Myocyte (in vitro differentiated cells): ENCODE measurements around the gene OPCML. TPM values are rescaled to one million over a fixed set of nuclear protein-coding genes. Genes with fewer than 3 reads are reported as not detected.
A peak's percentile ranks its signal among the peaks of the same experiment; 100 is the strongest.

Experiments used
- DNase-seq: peaks from one replicate; pipeline ENCODE4 v3.0.0-alpha.2; 2012; ENCODE audit warnings: low read depth
- total RNA-seq: library from RNA; depleted of rRNA; stranded (reverse); fragments of >200 nt; gene quantifications from 2 replicates; pipeline ENCODE4 v1.2.3, GENCODE V29; 2014

OPCML gene
- total RNA-seq, 1 donor from 2014 or later: not detected

GRCh38 chr11:132704781-132705375, 827.4 kb downstream of the OPCML start:
- DNase-seq: no peak

GRCh38 chr11:132692891-132693290, 839.4 kb downstream of the OPCML start:
- no peak for DNase-seq

GRCh38 chr11:132691848-132692550, 840.3 kb downstream of the OPCML start:
- no peak for DNase-seq

- DNase-seq: peak; percentile 27
These were observed 845.4 kb downstream of the OPCML start for GRCh38 chr11:132686886-132687285.

- DNase-seq: peak; percentile 43
These were observed 847.1 kb downstream of the OPCML start for GRCh38 chr11:132685174-132685611.

GRCh38 chr11:132683602-132684001, 848.7 kb downstream of the OPCML start:
- peak; percentile 3 for DNase-seq

- DNase-seq: no peak
These were observed 850.3 kb downstream of the OPCML start for GRCh38 chr11:132681971-132682370.

- no peak for DNase-seq
These were observed 851.7 kb downstream of the OPCML start for GRCh38 chr11:132680584-132680983.

GRCh38 chr11:132674151-132674550, 858.1 kb downstream of the OPCML start:
- DNase-seq: no peak

GRCh38 chr11:132671851-132672370, 860.4 kb downstream of the OPCML start:
- DNase-seq: no peak

GRCh38 chr11:132670921-132671675, 861.2 kb downstream of the OPCML start:
- DNase-seq: no peak

- no peak for DNase-seq
These were observed 862.4 kb downstream of the OPCML start for GRCh38 chr11:132669949-132670348.

- DNase-seq: no peak
These were observed 867.1 kb downstream of the OPCML start for GRCh38 chr11:132665205-132665604.

- DNase-seq: no peak
These were observed 873.6 kb downstream of the OPCML start for GRCh38 chr11:132658696-132659095.

GRCh38 chr11:132658004-132658403, 874.3 kb downstream of the OPCML start:
- DNase-seq: no peak

GRCh38 chr11:132655187-132655855, 877.0 kb downstream of the OPCML start:
- peak; percentile 72 for DNase-seq

GRCh38 chr11:132653237-132653636, 879.1 kb downstream of the OPCML start:
- no peak for DNase-seq

GRCh38 chr11:132650969-132651720, 881.2 kb downstream of the OPCML start:
- no peak for DNase-seq

- no peak for DNase-seq
These were observed 883.0 kb downstream of the OPCML start for GRCh38 chr11:132649277-132649676.

GRCh38 chr11:132648851-132649250, 883.5 kb downstream of the OPCML start:
- no peak for DNase-seq

GRCh38 chr11:132646890-132647289, 885.4 kb downstream of the OPCML start:
- DNase-seq: no peak
